ENCODE measurements around the gene ZBTB12. TPM values are rescaled to one million over a fixed set of nuclear protein-coding genes. Genes with fewer than 3 reads are reported as not detected.

ZBTB12 gene
- total and polyA plus RNA-seq, 2 of the 8 experiments (the other 6 are each of a cell fraction or from before 2014, with no cell fraction given) = 20.7 to 40.8 TPM

GRCh38 chr6:31930962-31931361, 29.1 kb upstream of the ZBTB12 start:
- no peak for FAIRE-seq
- POLR2A ChIA-PET (ENCODE audit: partially characterized antibody) = interaction anchor here (0.6 to 1.7 kb wide), 2 partner anchors 14 to 24 kb away, joined by 3 to 5 read pairs; partner anchors contain the start of gene CFB
- no peak for TF ChIP-seq CHD2 (IDR thresholded peaks at IDR 0.05; ENCODE audit: low read length)
- no peak for TF ChIP-seq KDM4A (IDR thresholded peaks at IDR 0.05; ENCODE audit: low read depth, low read length, severe bottlenecking)
- no peak for TF ChIP-seq KDM1A (IDR thresholded peaks at IDR 0.05; ENCODE audit: borderline replicate concordance, low read length)
- no peak for TF ChIP-seq SIN3A (conservative IDR thresholded peaks at IDR 0.05 in 1 of 2, IDR thresholded peaks at IDR 0.05 in 1 of 2; ENCODE audit: low read depth in 1 of 2, low read length in 2 of 2)
- TF ChIP-seq CEBPB (IDR thresholded peaks at IDR 0.05; ENCODE audit: low read depth, low read length) = no peak
- TF ChIP-seq RAD21 (IDR thresholded peaks at IDR 0.05 in 1 of 2, conservative IDR thresholded peaks at IDR 0.05 in 1 of 2; ENCODE audit: low read depth in 2 of 2, low read length in 2 of 2) = no peak
- no peak for TF ChIP-seq SAP30 (IDR thresholded peaks at IDR 0.05; ENCODE audit: insufficient read depth, insufficient replicate concordance, low read length)
- no peak for TF ChIP-seq RBBP5 (IDR thresholded peaks at IDR 0.05; ENCODE audit: borderline replicate concordance, low read depth, low read length)
- TF ChIP-seq SIRT6 (IDR thresholded peaks at IDR 0.05; ENCODE audit: low read length) = no peak

More at GRCh38 chr6:31930962-31931361, 29.1 kb upstream of the ZBTB12 start:
- WGBS, 2 experiments (ENCODE audit: extremely low coverage in 1 of 2, insufficient coverage in 1 of 2, insufficient read length in 1 of 2, insufficient replicate concordance in 2 of 2, low coverage in 1 of 2, low lambda C conversion rate in 2 of 2, missing lambda C conversion rate in 1 of 2) = 100% methylated on average over 1 of the region's 1 CpG; no CpG with 5 or more reads in 1 of the 2 experiments
- no peak overlapping the region for H3K14ac ChIP-seq (ENCODE audit: insufficient read length)
- H2BK12ac ChIP-seq (ENCODE audit: low read depth, low read length) = no peak overlapping the region
- H3K23ac ChIP-seq (ENCODE audit: insufficient read length) = no peak overlapping the region
- H3K27me3 ChIP-seq (replicated peaks in 1 of 4; ENCODE audit: control insufficient read depth in 3 of 4, extremely low read depth in 1 of 4, insufficient read depth in 3 of 4, low read length in 3 of 4) = no peaks in the 10 kb centered on the region
- H2BK15ac ChIP-seq (ENCODE audit: low read length) = no peak overlapping the region
- no peak overlapping the region for H3K4me3 ChIP-seq (ENCODE audit: extremely low read depth in 1 of 4, insufficient read depth in 2 of 4, low read depth in 3 of 4, low read length in 4 of 4)
- H3K18ac ChIP-seq (ENCODE audit: extremely low read depth, low read length) = no peak overlapping the region
- no peak overlapping the region for H3K4me2 ChIP-seq (ENCODE audit: insufficient read depth in 1 of 2, low read depth in 2 of 2, low read length in 2 of 2)
- no peaks in the 10 kb centered on the region for H3K79me2 ChIP-seq (ENCODE audit: control insufficient read depth in 1 of 2, insufficient read depth in 2 of 2, low read length in 2 of 2)
- no peak overlapping the region for H2BK120ac ChIP-seq (replicated peaks; ENCODE audit: low read depth, low read length)
- no peaks in the 10 kb centered on the region for H3K23me2 ChIP-seq (ENCODE audit: low read depth, low read length)
- H3K79me1 ChIP-seq (ENCODE audit: low read depth, low read length) = no peaks in the 10 kb centered on the region
- H3K9ac ChIP-seq (replicated peaks in 1 of 4; ENCODE audit: extremely low read depth in 1 of 4, low read depth in 3 of 4, low read length in 3 of 4) = no peak overlapping the region
- no peak overlapping the region for H3K56ac ChIP-seq (replicated peaks; ENCODE audit: insufficient read length, low read depth, low read length)
- DNase-seq (ENCODE audit: low read depth in 1 of 2, low spot score in 2 of 2) = no peak
- H2BK5ac ChIP-seq (ENCODE audit: low read depth, low read length) = no peak overlapping the region
- no peak overlapping the region for H2AK5ac ChIP-seq (ENCODE audit: low read depth, low read length)
- no peaks in the 10 kb centered on the region for H4K20me1 ChIP-seq (replicated peaks in 1 of 2; ENCODE audit: control insufficient read depth in 1 of 2, insufficient read depth in 2 of 2, low read length in 2 of 2)
- CTCF ChIA-PET (ENCODE audit: partially characterized antibody) = interaction anchor here (0.6 to 2.3 kb wide), 5 partner anchors 13 to 41 kb away, joined by 3 to 17 read pairs (median 3); no protein-coding TSS in a partner anchor
- no peaks in the 10 kb centered on the region for H3K36me3 ChIP-seq (ENCODE audit: control insufficient read depth in 2 of 4, insufficient read depth in 4 of 4, low read length in 3 of 4)
- H2BK20ac ChIP-seq (ENCODE audit: low read length) = no peak overlapping the region
- no peak overlapping the region for H3K4ac ChIP-seq (replicated peaks; ENCODE audit: insufficient read length, low read depth, low read length)
- no peak overlapping the region for H2AFZ ChIP-seq (ENCODE audit: low read length)
- H3K4me1 ChIP-seq (replicated peaks in 1 of 4; ENCODE audit: control insufficient read depth in 3 of 4, insufficient read depth in 4 of 4, low read length in 3 of 4) = no peaks in the 10 kb centered on the region
- H3K27ac ChIP-seq (ENCODE audit: low read depth, low read length) = no peak overlapping the region
- peaks cover 4 to 7% of the 10 kb centered on the region in 2 experiments; a peak in 1 of 4 replicates for H3K9me3 ChIP-seq (ENCODE audit: insufficient read depth in 2 of 2, low read depth in 1 of 2, low read length in 1 of 2)
- H4K5ac ChIP-seq (ENCODE audit: insufficient read length, low read depth, low read length) = no peak overlapping the region
- H4K91ac ChIP-seq (replicated peaks; ENCODE audit: insufficient read length, low read length) = no peak overlapping the region
- no peak overlapping the region for H4K8ac ChIP-seq (ENCODE audit: extremely low read depth, insufficient read depth, low read length)
